ENCODE results near the gene SOX11. TPM values are rescaled to one million over a fixed set of nuclear protein-coding genes. Genes with fewer than 3 reads are reported as not detected.

The SOX11 gene
- total RNA-seq, 1 donor from 2014 or later = 83.2 TPM

GRCh38 chr2:5730386-5730785 is 38.2 kb downstream of the SOX11 start:
- Mint-ChIP-seq H3K9me3 (no peaks in the 10 kb centered on the region), H3K27me3 (peaks cover 5% of the 10 kb centered on the region)

GRCh38 chr2:5734859-5735520 is 42.8 kb downstream of the SOX11 start:
- DNase-seq (ENCODE audit: extremely low spot score, unreplicated experiment) = no peak
- H3K27ac Mint-ChIP-seq = peak overlapping the region; percentile 25
- H3K9me3 Mint-ChIP-seq = no peaks in the 10 kb centered on the region
- H3K36me3 Mint-ChIP-seq = no peaks in the 10 kb centered on the region
- H3K4me3 Mint-ChIP-seq = no peak overlapping the region
- peaks cover 14% of the 10 kb centered on the region for H3K27me3 Mint-ChIP-seq
- TF ChIP-seq CTCF (conservative IDR thresholded peaks at IDR 0.05) = no peak
- peaks cover 29% of the 10 kb centered on the region for H3K4me1 Mint-ChIP-seq (ENCODE audit: unreplicated experiment)

More at GRCh38 chr2:5730386-5730785, 38.2 kb downstream of the SOX11 start:
- peak overlapping the region; percentile 94 for H3K27ac Mint-ChIP-seq
- TF ChIP-seq CTCF (conservative IDR thresholded peaks at IDR 0.05) = no peak
- peaks cover 19% of the 10 kb centered on the region for H3K4me1 Mint-ChIP-seq (ENCODE audit: unreplicated experiment)
- no peak for DNase-seq (ENCODE audit: extremely low spot score, unreplicated experiment)
- no peaks in the 10 kb centered on the region for H3K36me3 Mint-ChIP-seq
- H3K4me3 Mint-ChIP-seq = peak overlapping the region; percentile 70

- TF ChIP-seq CTCF (conservative IDR thresholded peaks at IDR 0.05) = no peak
- Mint-ChIP-seq H3K9me3 (no peaks in the 10 kb centered on the region), H3K27me3 (peaks cover 14% of the 10 kb centered on the region), H3K27ac (no peak overlapping the region), H3K4me1 (ENCODE audit: unreplicated experiment) (peaks cover 24% of the 10 kb centered on the region), H3K4me3 (no peak overlapping the region), H3K36me3 (no peaks in the 10 kb centered on the region)
- no peak for DNase-seq (ENCODE audit: extremely low spot score, unreplicated experiment)
Measured at GRCh38 chr2:5735521-5735861, 43.3 kb downstream of the SOX11 start.

GRCh38 chr2:5736050-5736449 is 43.9 kb downstream of the SOX11 start:
- Mint-ChIP-seq H3K27me3 (peaks cover 14% of the 10 kb centered on the region), H3K4me1 (ENCODE audit: unreplicated experiment) (peaks cover 20% of the 10 kb centered on the region), H3K4me3 (no peak overlapping the region), H3K9me3 (no peaks in the 10 kb centered on the region), H3K36me3 (no peaks in the 10 kb centered on the region), H3K27ac (no peak overlapping the region)
- DNase-seq (ENCODE audit: extremely low spot score, unreplicated experiment) = no peak
- no peak for TF ChIP-seq CTCF (conservative IDR thresholded peaks at IDR 0.05)

GRCh38 chr2:5736886-5737285 is 44.7 kb downstream of the SOX11 start:
- Mint-ChIP-seq H3K27me3 (peaks cover 14% of the 10 kb centered on the region), H3K36me3 (no peaks in the 10 kb centered on the region), H3K9me3 (no peaks in the 10 kb centered on the region), H3K27ac (no peak overlapping the region), H3K4me1 (ENCODE audit: unreplicated experiment) (peaks cover 20% of the 10 kb centered on the region), H3K4me3 (peak overlapping the region; percentile 9)
- DNase-seq (ENCODE audit: extremely low spot score, unreplicated experiment) = no peak
- TF ChIP-seq CTCF (conservative IDR thresholded peaks at IDR 0.05) = no peak

All from type B pancreatic cell (in vitro differentiated cells).